Fibroblast of pulmonary artery (primary cell): ENCODE data around the gene SPOP.
A peak's percentile ranks its signal among the peaks of the same experiment; 100 is the strongest.
"Not testable (repeated sequence)": the region's sequence is repeated elsewhere in the genome, so short reads cannot be mapped to it uniquely, and the experiment has no call there.

Experiments
- DNase-seq: peaks from one replicate; pipeline ENCODE4 v3.0.0-alpha.2; 2010; ENCODE audit warnings: low read depth
- H3K4me3 ChIP-seq: replicated peaks from 2 replicates; pipeline ENCODE4 v1.5.1; 2011; ENCODE audit warnings: low read depth, mild to moderate bottlenecking, control low read depth, low read length, moderate library complexity
- CTCF ChIP-seq: IDR thresholded peaks from 2 replicates; pipeline ENCODE4 v1.5.1; 2011; ENCODE audit warnings: mild to moderate bottlenecking, control low read depth, low read length, inconsistent platforms; ENCODE audit errors: missing control alignments

The SPOP gene

GRCh38 chr17:49656247-49656646 is 21.6 kb downstream of the SPOP start:
- no peak for TF ChIP-seq CTCF
- H3K4me3 ChIP-seq, result no peak overlapping the region
- no peak for DNase-seq

- no peak overlapping the region for H3K4me3 ChIP-seq
- TF ChIP-seq CTCF, result no peak
- DNase-seq, result no peak
Measured at GRCh38 chr17:49647256-49647585, 30.7 kb downstream of the SPOP start.

GRCh38 chr17:49646391-49647255 is 31.3 kb downstream of the SPOP start:
- TF ChIP-seq CTCF, result no peak
- H3K4me3 ChIP-seq, result peak overlapping the region; percentile 23
- DNase-seq, result peak; percentile 62

- H3K4me3 ChIP-seq, DNase-seq: not testable (repeated sequence)
Measured at GRCh38 chr17:49646056-49646390, 31.9 kb downstream of the SPOP start.

- no peak for DNase-seq
- no peak for TF ChIP-seq CTCF
- H3K4me3 ChIP-seq, result no peak overlapping the region
Measured at GRCh38 chr17:49645654-49646053, 32.2 kb downstream of the SPOP start.

GRCh38 chr17:49640556-49640955 is 37.3 kb downstream of the SPOP start:
- DNase-seq, result no peak
- TF ChIP-seq CTCF, result no peak
- no peak overlapping the region for H3K4me3 ChIP-seq

GRCh38 chr17:49638818-49639217 is 39.1 kb downstream of the SPOP start:
- DNase-seq, result no peak
- TF ChIP-seq CTCF, result no peak
- no peak overlapping the region for H3K4me3 ChIP-seq
